HG03558 (cell line): ENCODE measurements around the gene OR4D2.
"Not testable (repeated sequence)": the region's sequence is repeated elsewhere in the genome, so short reads cannot be mapped to it uniquely, and the experiment has no call there.

Experiments
- ATAC-seq: cut with Tn5 transposase; IDR thresholded peaks from one replicate; pipeline ENCODE4 v1.9.1; 2021; ENCODE audit warnings: moderate number of reproducible peaks; ENCODE audit not compliant: unreplicated experiment; ENCODE audit errors: extremely low read depth

OR4D2 gene

GRCh38 chr17:58166682-58167081, at the start of gene OR4D2:
OR4D2 (plus strand) TSS chr17:58166982; CDS start chr17:58169656, 2,674 bp downstream.
- ATAC-seq, result no peak

- ATAC-seq, result no peak
These were observed 49.4 kb upstream of the OR4D2 start for GRCh38 chr17:58117382-58117781.

- no peak for ATAC-seq
These were observed 47.3 kb upstream of the OR4D2 start for GRCh38 chr17:58119491-58119890.

- no peak for ATAC-seq
These were observed 46.5 kb upstream of the OR4D2 start for GRCh38 chr17:58120195-58120822.

- no peak for ATAC-seq
These were observed 44.9 kb upstream of the OR4D2 start for GRCh38 chr17:58121925-58122324.

- ATAC-seq, result no peak
These were observed 38.9 kb upstream of the OR4D2 start for GRCh38 chr17:58127846-58128245.

- not testable (repeated sequence) for ATAC-seq
These were observed 34.1 kb upstream of the OR4D2 start for GRCh38 chr17:58132697-58133096.

- ATAC-seq, result no peak
These were observed 30.0 kb upstream of the OR4D2 start for GRCh38 chr17:58136669-58137279.

GRCh38 chr17:58141505-58141904, 25.3 kb upstream of the OR4D2 start:
- no peak for ATAC-seq

- ATAC-seq, result not testable (repeated sequence)
These were observed 23.4 kb upstream of the OR4D2 start for GRCh38 chr17:58143335-58143734.

- no peak for ATAC-seq
These were observed 22.0 kb upstream of the OR4D2 start for GRCh38 chr17:58144801-58145200.

GRCh38 chr17:58147930-58148434, 18.8 kb upstream of the OR4D2 start, which contains the start of gene OR4D1:
OR4D1 (plus strand) TSS chr17:58148384; CDS start chr17:58155154, 6,770 bp downstream.
- ATAC-seq, result no peak

- ATAC-seq, result no peak
These were observed 18.2 kb upstream of the OR4D2 start for GRCh38 chr17:58148609-58149008.

- no peak for ATAC-seq
These were observed 16.4 kb upstream of the OR4D2 start for GRCh38 chr17:58150394-58150793.

GRCh38 chr17:58153046-58153445, 13.7 kb upstream of the OR4D2 start:
- ATAC-seq, result no peak

GRCh38 chr17:58153671-58154070, 13.1 kb upstream of the OR4D2 start:
- ATAC-seq, result no peak

GRCh38 chr17:58156839-58157803, 9.7 kb upstream of the OR4D2 start:
- no peak for ATAC-seq

- no peak for ATAC-seq
These were observed 8.6 kb upstream of the OR4D2 start for GRCh38 chr17:58158181-58158580.

- no peak for ATAC-seq
These were observed 5.2 kb upstream of the OR4D2 start for GRCh38 chr17:58161566-58161965.

- ATAC-seq, result no peak
These were observed 801 bp upstream of the OR4D2 start for GRCh38 chr17:58165981-58166380.

- ATAC-seq, result no peak
These were observed 3.8 kb downstream of the OR4D2 start for GRCh38 chr17:58170622-58171021.
